ENCODE results near the gene ITGA1. TPM values are rescaled to one million over a fixed set of nuclear protein-coding genes. Genes with fewer than 3 reads are reported as not detected.

ITGA1 gene
- total RNA-seq, 2 donors from 2014 or later = 4.7 to 5.6 TPM

DNA sequence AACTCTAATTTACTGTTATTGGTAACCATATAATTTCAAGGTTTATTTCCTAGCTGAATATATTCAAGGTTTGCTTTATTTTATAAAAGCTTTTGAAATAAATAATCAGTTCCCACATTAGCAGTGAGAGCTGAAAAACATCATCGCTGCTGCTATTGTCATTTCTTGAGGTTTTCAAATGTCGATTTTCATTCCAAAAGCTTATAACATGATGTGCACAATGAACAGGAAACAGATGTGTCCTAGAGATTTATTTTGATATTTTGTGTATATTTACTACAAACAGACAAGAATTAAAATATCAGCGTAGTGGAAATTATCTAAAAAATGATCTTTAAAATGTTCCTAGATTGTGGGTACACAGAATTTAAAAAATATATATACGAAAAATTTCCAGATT, 10.5 kb upstream of the ITGA1 start:
- Mint-ChIP-seq H3K27me3 (ENCODE audit: low read depth) (peaks cover 13% of the 10 kb centered on the region), H3K4me1 (ENCODE audit: low read depth) (peaks cover 34% of the 10 kb centered on the region), H3K27ac (no peak overlapping the region), H3K36me3 (ENCODE audit: insufficient read depth in 2 of 2) (no peaks in the 10 kb centered on the region), H3K4me3 (no peak overlapping the region), H3K9me3 (peaks cover 0 to 1% of the 10 kb centered on the region in 2 donors)
- ATAC-seq (replicated peaks in 1 of 2) (no peak), DNase-seq (no peak)

GRCh38 chr5:52778781-52779180, 8.9 kb upstream of the ITGA1 start:
- Mint-ChIP-seq H3K4me1 (ENCODE audit: low read depth) (peaks cover 26% of the 10 kb centered on the region), H3K27ac (no peak overlapping the region), H3K4me3 (no peak overlapping the region), H3K36me3 (ENCODE audit: insufficient read depth in 2 of 2) (no peaks in the 10 kb centered on the region), H3K27me3 (ENCODE audit: low read depth) (peaks cover 7% of the 10 kb centered on the region), H3K9me3 (peaks cover 0 to 1% of the 10 kb centered on the region in 2 donors)
- ATAC-seq (replicated peaks in 1 of 2) (no peak), DNase-seq (no peak)

- H3K36me3 Mint-ChIP-seq (ENCODE audit: insufficient read depth in 2 of 2) = no peaks in the 10 kb centered on the region
- peaks cover 0 to 1% of the 10 kb centered on the region in 2 donors for H3K9me3 Mint-ChIP-seq
- DNase-seq = no peak
- H3K4me1 Mint-ChIP-seq (ENCODE audit: low read depth) = peaks cover 21% of the 10 kb centered on the region
- no peak for ATAC-seq (replicated peaks in 1 of 2)
- no peak overlapping the region for H3K4me3 Mint-ChIP-seq
- peaks cover 3% of the 10 kb centered on the region for H3K27me3 Mint-ChIP-seq (ENCODE audit: low read depth)
- H3K27ac Mint-ChIP-seq = no peak overlapping the region
These were observed 8.5 kb upstream of the ITGA1 start for GRCh38 chr5:52779213-52779612.

DNA sequence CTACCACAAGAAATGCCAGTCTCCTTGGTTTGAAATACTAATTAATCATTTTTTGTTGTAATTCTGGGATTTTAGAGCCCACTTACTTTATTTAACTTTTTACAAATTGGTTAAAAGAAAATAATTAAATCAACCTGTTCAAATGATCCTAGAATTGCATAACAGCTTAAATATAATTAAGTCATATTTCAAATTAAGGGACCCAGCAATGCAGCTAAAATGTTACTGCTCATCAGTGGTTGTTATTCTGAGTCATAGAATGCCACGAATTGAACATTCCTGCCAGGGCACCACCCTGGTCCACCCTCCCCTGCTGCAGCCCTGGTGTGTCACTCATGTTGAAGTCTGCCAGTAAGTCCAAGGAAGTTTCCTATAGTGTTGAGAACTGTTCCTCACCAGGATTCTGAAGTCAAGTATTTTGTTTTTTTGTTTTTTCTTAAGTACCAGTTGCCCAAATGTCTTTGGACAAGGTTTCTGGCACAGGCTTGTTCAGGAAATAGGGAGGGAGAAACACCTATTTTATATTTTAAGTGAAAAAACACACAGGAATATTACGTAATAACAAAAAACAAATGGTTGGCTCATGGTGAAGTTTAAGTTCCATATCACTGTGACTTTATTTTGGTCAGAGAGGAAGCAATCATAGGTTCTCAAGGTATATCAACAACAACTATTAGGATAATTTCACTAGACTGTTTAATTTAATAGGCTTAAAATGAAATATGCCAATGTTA, 4.3 kb upstream of the ITGA1 start:
- no peaks in the 10 kb centered on the region for H3K9me3 Mint-ChIP-seq
- DNase-seq (no peak), ATAC-seq (replicated peaks in 1 of 2) (no peak)
- H3K27ac Mint-ChIP-seq = no peak overlapping the region
- peaks cover 6% of the 10 kb centered on the region for H3K27me3 Mint-ChIP-seq (ENCODE audit: low read depth)
- H3K4me3 Mint-ChIP-seq = no peak overlapping the region
- H3K4me1 Mint-ChIP-seq (ENCODE audit: low read depth) = peaks cover 19% of the 10 kb centered on the region
- H3K36me3 Mint-ChIP-seq (ENCODE audit: insufficient read depth in 2 of 2) = no peaks in the 10 kb centered on the region

GRCh38 chr5:52784737-52785136, 3.0 kb upstream of the ITGA1 start:
- Mint-ChIP-seq H3K4me1 (ENCODE audit: low read depth) (peaks cover 19% of the 10 kb centered on the region), H3K36me3 (ENCODE audit: insufficient read depth in 2 of 2) (no peaks in the 10 kb centered on the region), H3K4me3 (no peak overlapping the region), H3K27me3 (ENCODE audit: low read depth) (peaks cover 17% of the 10 kb centered on the region), H3K9me3 (no peaks in the 10 kb centered on the region), H3K27ac (no peak overlapping the region)
- no peak for ATAC-seq (replicated peaks in 1 of 2)
- no peak for DNase-seq

- no peaks in the 10 kb centered on the region for H3K9me3 Mint-ChIP-seq
- H3K27me3 Mint-ChIP-seq (ENCODE audit: low read depth) = peaks cover 27% of the 10 kb centered on the region
- DNase-seq (no peak), ATAC-seq (replicated peaks in 1 of 2) (no peak)
- H3K4me3 Mint-ChIP-seq = peak overlapping the region; percentile 3 to 51
- H3K27ac Mint-ChIP-seq = no peak overlapping the region
- H3K36me3 Mint-ChIP-seq (ENCODE audit: insufficient read depth in 2 of 2) = peaks cover 0 to 4% of the 10 kb centered on the region in 2 donors
- peaks cover 19% of the 10 kb centered on the region for H3K4me1 Mint-ChIP-seq (ENCODE audit: low read depth)
These were observed 1.3 kb upstream of the ITGA1 start for GRCh38 chr5:52786391-52786790.

DNA sequence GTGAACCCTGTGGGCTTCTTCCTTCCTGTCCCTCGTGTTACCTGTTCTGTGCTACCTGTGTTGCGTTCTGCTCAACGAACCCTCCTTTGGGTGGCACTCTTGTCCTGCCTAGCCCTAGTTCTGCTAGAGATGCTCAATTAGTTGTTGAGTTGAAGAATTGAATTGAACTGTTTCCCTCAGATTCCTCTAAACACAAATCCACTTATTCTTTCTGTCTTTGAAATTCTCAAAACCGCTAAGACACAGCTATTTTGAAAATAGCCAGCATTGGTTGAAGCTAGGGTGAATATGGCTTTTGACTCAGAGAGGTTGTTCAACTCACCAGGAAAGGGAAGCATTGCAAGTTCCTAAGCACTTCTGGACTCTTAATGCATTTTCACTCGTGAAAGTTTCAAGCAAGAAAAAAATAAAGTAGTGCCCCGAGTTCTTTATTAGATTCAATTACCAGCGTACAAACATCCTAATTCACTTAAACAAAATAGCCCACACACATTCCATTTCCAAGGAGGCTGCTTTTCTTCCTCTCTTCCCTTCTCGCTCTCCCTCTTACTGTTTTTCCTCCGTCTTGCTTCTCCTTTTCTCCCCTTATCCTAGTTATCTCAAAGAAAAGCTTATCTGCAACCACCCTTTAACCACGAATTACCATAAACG, 642 bp upstream of the ITGA1 start:
- H3K9me3 Mint-ChIP-seq = no peaks in the 10 kb centered on the region
- ATAC-seq (replicated peaks in 1 of 2) (peak; percentile 40 to 51), DNase-seq (peak; percentile 20 to 39)
- H3K4me1 Mint-ChIP-seq (ENCODE audit: low read depth) = peaks cover 19% of the 10 kb centered on the region
- H3K27ac Mint-ChIP-seq = no peak overlapping the region
- peak overlapping the region; percentile 87 to 90 for H3K4me3 Mint-ChIP-seq
- H3K27me3 Mint-ChIP-seq (ENCODE audit: low read depth) = peaks cover 27% of the 10 kb centered on the region
- peaks cover 0 to 4% of the 10 kb centered on the region in 2 donors for H3K36me3 Mint-ChIP-seq (ENCODE audit: insufficient read depth in 2 of 2)

GRCh38 chr5:52788505-52788821, 747 bp downstream of the ITGA1 start:
- Mint-ChIP-seq H3K9me3 (no peaks in the 10 kb centered on the region), H3K4me1 (ENCODE audit: low read depth) (peaks cover 16% of the 10 kb centered on the region), H3K27me3 (ENCODE audit: low read depth) (peaks cover 27% of the 10 kb centered on the region), H3K36me3 (ENCODE audit: insufficient read depth in 2 of 2) (peaks cover 0 to 4% of the 10 kb centered on the region in 2 donors), H3K4me3 (peak overlapping the region; percentile 87 to 90), H3K27ac (no peak overlapping the region)
- ATAC-seq (replicated peaks in 1 of 2) (peak in 1 of 2 donors; percentile 2), DNase-seq (no peak)

GRCh38 chr5:52789378-52789777, 1.7 kb downstream of the ITGA1 start:
- ATAC-seq (replicated peaks in 1 of 2) = no peak
- Mint-ChIP-seq H3K9me3 (no peaks in the 10 kb centered on the region), H3K4me3 (peak overlapping the region in 1 of 2 donors; percentile 87), H3K4me1 (ENCODE audit: low read depth) (peaks cover 15% of the 10 kb centered on the region), H3K36me3 (ENCODE audit: insufficient read depth in 2 of 2) (peaks cover 0 to 4% of the 10 kb centered on the region in 2 donors), H3K27ac (peak overlapping the region; percentile 23), H3K27me3 (ENCODE audit: low read depth) (peaks cover 27% of the 10 kb centered on the region)
- no peak for DNase-seq

DNA sequence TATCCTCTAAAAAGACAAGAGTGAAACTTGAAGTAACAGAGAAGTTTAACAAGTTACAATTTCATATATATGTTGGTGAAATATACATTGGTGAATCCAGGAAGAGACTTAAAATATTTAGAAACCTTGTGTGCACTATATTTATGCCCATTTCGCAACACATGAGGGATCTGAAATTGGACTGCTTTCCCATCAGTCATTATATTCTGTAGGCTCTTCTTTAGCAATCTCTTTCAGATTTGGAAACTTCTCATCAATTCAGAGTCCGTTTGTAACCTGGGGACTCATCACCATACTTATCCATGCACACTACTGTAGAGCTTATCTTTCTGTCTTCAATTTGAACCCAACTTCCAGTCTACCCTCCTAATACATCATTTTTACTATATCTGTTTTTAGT, 2.1 kb downstream of the ITGA1 start:
- peaks cover 0 to 4% of the 10 kb centered on the region in 2 donors for H3K36me3 Mint-ChIP-seq (ENCODE audit: insufficient read depth in 2 of 2)
- no peak overlapping the region for H3K27ac Mint-ChIP-seq
- H3K4me1 Mint-ChIP-seq (ENCODE audit: low read depth) = peaks cover 15% of the 10 kb centered on the region
- ATAC-seq (replicated peaks in 1 of 2) (no peak), DNase-seq (no peak)
- no peaks in the 10 kb centered on the region for H3K9me3 Mint-ChIP-seq
- H3K4me3 Mint-ChIP-seq = peak overlapping the region in 1 of 2 donors; percentile 87
- H3K27me3 Mint-ChIP-seq (ENCODE audit: low read depth) = peaks cover 27% of the 10 kb centered on the region

DNA sequence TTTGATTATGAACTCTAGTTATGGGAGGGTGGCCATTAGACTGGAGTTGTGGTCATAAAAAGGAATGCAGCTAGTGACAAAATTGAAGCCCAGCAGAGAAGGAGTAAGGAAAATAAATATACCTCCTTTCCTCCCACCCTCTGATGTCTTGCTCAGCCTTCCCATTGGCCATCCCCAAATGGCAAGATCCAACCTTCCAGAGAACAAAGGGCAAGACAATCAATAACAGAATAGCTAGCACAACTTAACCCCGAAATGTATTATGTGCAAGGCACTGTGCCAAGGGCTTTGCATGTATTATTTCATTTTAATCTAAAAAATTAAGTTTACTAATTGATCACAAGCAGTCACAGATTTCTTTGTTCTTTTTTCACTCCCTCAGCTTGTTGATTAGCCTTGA, 3.6 kb downstream of the ITGA1 start:
- Mint-ChIP-seq H3K27me3 (ENCODE audit: low read depth) (peaks cover 27% of the 10 kb centered on the region), H3K4me1 (ENCODE audit: low read depth) (peaks cover 13% of the 10 kb centered on the region), H3K27ac (no peak overlapping the region), H3K9me3 (no peaks in the 10 kb centered on the region), H3K4me3 (no peak overlapping the region), H3K36me3 (ENCODE audit: insufficient read depth in 2 of 2) (peaks cover 0 to 4% of the 10 kb centered on the region in 2 donors)
- ATAC-seq (replicated peaks in 1 of 2) (no peak), DNase-seq (no peak)

DNA sequence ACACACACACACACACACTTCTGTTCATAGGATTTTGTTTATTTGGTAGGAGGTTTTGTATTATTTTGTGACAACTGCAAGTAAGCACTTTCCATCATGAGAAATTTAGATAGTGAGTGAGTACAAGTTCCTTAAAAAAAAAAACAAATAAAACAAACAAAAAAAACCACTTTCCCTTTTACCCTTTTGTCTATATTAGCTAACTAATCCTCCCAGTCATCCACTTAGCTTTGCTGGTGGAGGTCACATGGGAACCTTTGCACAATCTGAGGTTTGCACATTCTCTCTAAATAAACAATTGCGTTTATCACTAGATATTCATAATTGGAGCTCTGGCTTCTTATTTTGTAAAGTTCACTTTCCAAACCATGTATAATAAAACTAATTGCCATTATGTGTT, 6.8 kb downstream of the ITGA1 start:
- ATAC-seq (replicated peaks in 1 of 2) = no peak
- peaks cover 17% of the 10 kb centered on the region for H3K4me1 Mint-ChIP-seq (ENCODE audit: low read depth)

GRCh38 chr5:52796031-52796430, 8.3 kb downstream of the ITGA1 start:
- H3K27ac Mint-ChIP-seq = no peak overlapping the region

More for the DNA sequence above, 6.8 kb downstream of the ITGA1 start:
- no peaks in the 10 kb centered on the region for H3K9me3 Mint-ChIP-seq
- H3K36me3 Mint-ChIP-seq (ENCODE audit: insufficient read depth in 2 of 2) = peaks cover 0 to 4% of the 10 kb centered on the region in 2 donors
- no peak overlapping the region for H3K4me3 Mint-ChIP-seq
- peaks cover 12% of the 10 kb centered on the region for H3K27me3 Mint-ChIP-seq (ENCODE audit: low read depth)
- H3K27ac Mint-ChIP-seq = no peak overlapping the region
- no peak for DNase-seq

More at GRCh38 chr5:52796031-52796430, 8.3 kb downstream of the ITGA1 start:
- ATAC-seq (replicated peaks in 1 of 2) (no peak), DNase-seq (no peak)
- H3K4me1 Mint-ChIP-seq (ENCODE audit: low read depth) = peaks cover 20% of the 10 kb centered on the region
- H3K9me3 Mint-ChIP-seq = no peaks in the 10 kb centered on the region
- peaks cover 2 to 10% of the 10 kb centered on the region in 2 donors for H3K36me3 Mint-ChIP-seq (ENCODE audit: insufficient read depth in 2 of 2)
- H3K27me3 Mint-ChIP-seq (ENCODE audit: low read depth) = no peaks in the 10 kb centered on the region
- H3K4me3 Mint-ChIP-seq = no peak overlapping the region
